IMR-90 (cell line): Measurements from ENCODE around the gene GPRC5B. TPM values are rescaled to one million over a fixed set of nuclear protein-coding genes. Genes with fewer than 3 reads are reported as not detected.
A peak's percentile ranks its signal among the peaks of the same experiment; 100 is the strongest.

Experiments used
- ATAC-seq: fragments of 200-7000 bp; cut with Tn5 transposase; 2 replicates; pipeline ENCODE4 v1.9.1; 2020; ENCODE audit warnings: low read depth, mild to moderate bottlenecking, moderate library complexity
- BruUV-seq: library from RNA; stranded (reverse); fragments of 400-500 nt; replicated peaks from 2 replicates; lab custom pipeline; 2021; lab: Mats Ljungman, UMichigan
- CTCF ChIA-PET: fragments of 300-600 bp; formaldehyde crosslinking; extraction: SDS; loops from one replicate; lab custom pipeline; 2021; ENCODE audit warnings: antibody characterized with exemption; lab: Yijun Ruan, JAX
- POLR2A ChIA-PET: fragments of 300-600 bp; sonication (Branson Sonifier 250); formaldehyde crosslinking; loops from one replicate; lab custom pipeline; 2022; ENCODE audit warnings: antibody characterized with exemption; ENCODE audit not compliant: unreplicated experiment; lab: Charles Lee
- DNase-seq: peaks from one replicate; pipeline ENCODE4 v3.0.0; 2013
- H2AFZ ChIP-seq: replicated peaks from 2 replicates; pipeline ENCODE3; 2013; ENCODE audit warnings: low read length, mild to moderate bottlenecking; ENCODE audit not compliant: poor library complexity
- H2AK5ac ChIP-seq: 2 replicates; pipeline ENCODE4 v1.6.1; 2013; ENCODE audit warnings: low read depth, low read length, inconsistent platforms
- H2AK9ac ChIP-seq: replicated peaks from 2 replicates; pipeline ENCODE3; 2013; ENCODE audit warnings: mild to moderate bottlenecking, low read depth, low read length, moderate library complexity; ENCODE audit not compliant: poor library complexity
- H2BK120ac ChIP-seq: 2 replicates; pipeline ENCODE4 v1.6.1; 2013; ENCODE audit warnings: low read depth, low read length, inconsistent platforms
- H2BK15ac ChIP-seq: 3 replicates; pipeline ENCODE4 v1.6.1; 2013; ENCODE audit warnings: low read depth, low read length, inconsistent platforms
- H2BK20ac ChIP-seq: 2 replicates; pipeline ENCODE4 v1.6.1; 2013; ENCODE audit warnings: low read depth, mild to moderate bottlenecking, inconsistent platforms, low read length, moderate library complexity
- H2BK5ac ChIP-seq: 2 replicates; pipeline ENCODE4 v1.6.1; 2013; ENCODE audit warnings: mild to moderate bottlenecking, low read depth, low read length, inconsistent platforms; ENCODE audit not compliant: poor library complexity, severe bottlenecking
- H3K14ac ChIP-seq: replicated peaks from 2 replicates; pipeline ENCODE4 v1.6.1; 2013; ENCODE audit warnings: low read depth, low read length, inconsistent platforms
- H3K18ac ChIP-seq: 2 replicates; pipeline ENCODE4 v1.6.1; 2013; ENCODE audit warnings: low read depth, low read length, control low read depth
- H3K23ac ChIP-seq: 2 replicates; pipeline ENCODE4 v1.6.1; 2013; ENCODE audit warnings: low read depth, low read length, inconsistent platforms
- H3K27ac ChIP-seq: 2 replicates; pipeline ENCODE4 v1.5.1; 2013; ENCODE audit warnings: mild to moderate bottlenecking, control low read depth, low read length; ENCODE audit not compliant: insufficient read depth
- H3K27me3 ChIP-seq: 2 replicates; pipeline ENCODE4 v1.6.1; 2013; ENCODE audit warnings: low read length; ENCODE audit not compliant: control insufficient read depth, insufficient read depth
- H3K36me3 ChIP-seq: 2 replicates; pipeline ENCODE4 v1.6.1; 2013; ENCODE audit warnings: low read length, mixed read lengths; ENCODE audit not compliant: control insufficient read depth, insufficient read depth
- H3K4ac ChIP-seq: 2 replicates; pipeline ENCODE4 v1.6.1; 2013; ENCODE audit warnings: low read depth, low read length, inconsistent platforms
- H3K4me1 ChIP-seq: 2 replicates; pipeline ENCODE4 v1.6.1; 2013; ENCODE audit warnings: low read length, mixed read lengths; ENCODE audit not compliant: control insufficient read depth, insufficient read depth
- H3K4me2 ChIP-seq: 2 replicates; pipeline ENCODE4 v1.6.1; 2013; ENCODE audit warnings: low read depth, mild to moderate bottlenecking, control low read depth, low read length, moderate library complexity
- H3K4me3 ChIP-seq: 2 replicates; pipeline ENCODE4 v1.5.1; 2013; ENCODE audit warnings: low read depth, mild to moderate bottlenecking, control low read depth, low read length, moderate library complexity; ENCODE audit not compliant: insufficient read depth
- H3K56ac ChIP-seq: 2 replicates; pipeline ENCODE4 v1.6.1; 2013; ENCODE audit warnings: low read length, inconsistent platforms; ENCODE audit not compliant: insufficient read depth; ENCODE audit errors: extremely low read depth
- H3K79me1 ChIP-seq, 2 experiments: 2 replicates each; pipeline ENCODE4 v1.6.1; 2013; ENCODE audit warnings: low read length in 2 of 2, inconsistent platforms in 1 of 2, low read depth in 1 of 2
- H3K9ac ChIP-seq: 2 replicates; pipeline ENCODE4 v1.6.1; 2013; ENCODE audit warnings: low read depth, low read length, control low read depth
- H3K9me1 ChIP-seq: 2 replicates; pipeline ENCODE4 v1.6.1; 2013; ENCODE audit warnings: low read length, inconsistent platforms; ENCODE audit not compliant: insufficient read depth
- H3K9me3 ChIP-seq: 2 replicates; pipeline ENCODE4 v1.6.1; 2013; ENCODE audit warnings: low read length; ENCODE audit not compliant: control insufficient read depth, insufficient read depth
- H4K20me1 ChIP-seq: 2 replicates; pipeline ENCODE4 v1.6.1; 2013; ENCODE audit warnings: low read length, inconsistent platforms; ENCODE audit not compliant: insufficient read depth
- H4K5ac ChIP-seq: 2 replicates; pipeline ENCODE4 v1.6.1; 2013; ENCODE audit warnings: mild to moderate bottlenecking, low read depth, low read length, control low read depth
- H4K8ac ChIP-seq, 2 experiments: 2 replicates each; pipeline ENCODE4 v1.6.1; 2013; ENCODE audit warnings: low read depth in 2 of 2, low read length in 2 of 2, control low read depth in 1 of 2, inconsistent platforms in 1 of 2
- H4K91ac ChIP-seq: 2 replicates; pipeline ENCODE4 v1.6.1; 2013; ENCODE audit warnings: low read depth, low read length, inconsistent platforms; ENCODE audit not compliant: insufficient read depth
- BHLHE40 ChIP-seq: fragments of 150-350 bp; IDR thresholded peaks from 2 replicates; pipeline ENCODE4 v1.6.1; 2016; ENCODE audit warnings: mild to moderate bottlenecking, low read depth, low read length
- CEBPB ChIP-seq: IDR thresholded peaks from 2 replicates; pipeline ENCODE4 v1.6.1; 2012; ENCODE audit warnings: low read depth, low read length, improper control_type of control experiment
- FOS ChIP-seq: fragments of 150-350 bp; IDR thresholded peaks from 2 replicates; pipeline ENCODE4 v1.6.1; 2016; ENCODE audit warnings: low read depth, low read length
- POLR2A ChIP-seq: IDR thresholded peaks from 2 replicates; pipeline ENCODE4 v1.6.1; 2012; ENCODE audit warnings: mild to moderate bottlenecking, low read depth, low read length
- WGBS, 2 experiments: methylation state at CpG; one replicate each; pipeline versions ENCODE4 v1.1.5 to v1.1.7; 2013; ENCODE audit warnings: missing lambda C conversion rate in 2 of 2; ENCODE audit not compliant: insufficient read length in 1 of 2; ENCODE audit errors: extremely low coverage in 2 of 2; 5-methylcytosine and 5-hydroxymethylcytosine counted together
- dilution Hi-C: fragments of 300-500 bp; cut with HindIII; formaldehyde crosslinking; loops from one replicate; pipeline ENCODE4 v1.14.3; 2018; ENCODE audit warnings: low sequenced_read_pairs; ENCODE audit not compliant: unreplicated experiment
- in situ Hi-C: fragments of 300-500 bp; cut with MboI; formaldehyde crosslinking; loops from 3 replicates; pipeline ENCODE4 v1.14.3; 2019; ENCODE audit warnings: low sequenced_read_pairs, inconsistent platforms, mixed read lengths
- intact Hi-C: fragments of 100-400 bp; cut with micrococcal nuclease; formaldehyde crosslinking; loops from 2 replicates; pipeline ENCODE4 v1.10.0; 2022
- polyA plus RNA-seq, 3 experiments: library from polyadenylated mRNA; depleted of rRNA; stranded (reverse); fragments of >200 nt; gene quantifications; 2 replicates each; pipeline ENCODE4 v1.2.3, GENCODE V29; 2012; ENCODE audit warnings: low replicate concordance in 1 of 3
- total RNA-seq: library from RNA; depleted of rRNA; stranded (reverse); fragments of >200 nt; gene quantifications from 2 replicates; pipeline ENCODE4 v1.2.3, GENCODE V29; 2012

The GPRC5B gene
- total and polyA plus RNA-seq, 2 of the 4 experiments (the other 2 are of a cell fraction) = 2.5 to 8.5 TPM

- intact Hi-C loops (no loop called here), dilution Hi-C loops (loop anchor here (25.0 kb wide), 1 partner anchor 264 kb away; no protein-coding TSS in a partner anchor), in situ Hi-C loops (loop anchor here (25.0 kb wide), 1 partner anchor 764 kb away; the partner anchor contains the start of gene ITPRIPL2)
- H2AK9ac ChIP-seq = peak overlapping the region; percentile 85
- H2AFZ ChIP-seq = no peak overlapping the region
- H4K8ac ChIP-seq = no peak overlapping the region
- no peak overlapping the region for H3K56ac ChIP-seq
- H3K4ac ChIP-seq = no peak overlapping the region
- no peak overlapping the region for H4K5ac ChIP-seq
- ChIA-PET POLR2A (no interaction called here), CTCF (interaction anchor here (1.1 kb wide), 1 partner anchor 32 kb away, joined by 4 read pairs; no protein-coding TSS in a partner anchor)
- no peak overlapping the region for H4K91ac ChIP-seq
- H3K27me3 ChIP-seq = no peaks in the 10 kb centered on the region
- TF ChIP-seq BHLHE40 = no peak
- TF ChIP-seq CEBPB = no peak
- no peak for TF ChIP-seq POLR2A
- TF ChIP-seq FOS = no peak
- 92% methylated on average over 2 of the region's 6 CpGs; no CpG with 5 or more reads in 1 of the 2 experiments for WGBS, 2 experiments
- peaks cover 5% of the 10 kb centered on the region for H3K9me1 ChIP-seq
- no peaks in the 10 kb centered on the region for H3K4me1 ChIP-seq
- H2AK5ac ChIP-seq = no peak overlapping the region
- H3K14ac ChIP-seq = no peak overlapping the region
- H3K36me3 ChIP-seq = peaks cover 7% of the 10 kb centered on the region; the same call in 1 of the 2 replicates
- no peak for DNase-seq
- H2BK20ac ChIP-seq = no peak overlapping the region
- H2BK5ac ChIP-seq = no peak overlapping the region
- H3K4me3 ChIP-seq = no peak overlapping the region
- no peak for ATAC-seq
- H3K79me1 ChIP-seq = peaks cover 0 to 4% of the 10 kb centered on the region in 2 experiments; a peak in 1 of 4 replicates
- no peaks in the 10 kb centered on the region for H3K9me3 ChIP-seq
- H2BK120ac ChIP-seq = no peak overlapping the region
- no peak overlapping the region for H3K4me2 ChIP-seq
- no peak overlapping the region for H3K18ac ChIP-seq
- no peaks in the 10 kb centered on the region for H4K20me1 ChIP-seq
- H3K27ac ChIP-seq = no peak overlapping the region
- H3K9ac ChIP-seq = no peak overlapping the region
- no peak overlapping the region for H3K23ac ChIP-seq
- BruUV-seq = no TSS peak
- H2BK15ac ChIP-seq = no peak overlapping the region
Observed at GRCh38 chr16:19875900-19876299, 8.7 kb downstream of the GPRC5B start.
